ENCODE data around the gene ALOX5.

DNA sequence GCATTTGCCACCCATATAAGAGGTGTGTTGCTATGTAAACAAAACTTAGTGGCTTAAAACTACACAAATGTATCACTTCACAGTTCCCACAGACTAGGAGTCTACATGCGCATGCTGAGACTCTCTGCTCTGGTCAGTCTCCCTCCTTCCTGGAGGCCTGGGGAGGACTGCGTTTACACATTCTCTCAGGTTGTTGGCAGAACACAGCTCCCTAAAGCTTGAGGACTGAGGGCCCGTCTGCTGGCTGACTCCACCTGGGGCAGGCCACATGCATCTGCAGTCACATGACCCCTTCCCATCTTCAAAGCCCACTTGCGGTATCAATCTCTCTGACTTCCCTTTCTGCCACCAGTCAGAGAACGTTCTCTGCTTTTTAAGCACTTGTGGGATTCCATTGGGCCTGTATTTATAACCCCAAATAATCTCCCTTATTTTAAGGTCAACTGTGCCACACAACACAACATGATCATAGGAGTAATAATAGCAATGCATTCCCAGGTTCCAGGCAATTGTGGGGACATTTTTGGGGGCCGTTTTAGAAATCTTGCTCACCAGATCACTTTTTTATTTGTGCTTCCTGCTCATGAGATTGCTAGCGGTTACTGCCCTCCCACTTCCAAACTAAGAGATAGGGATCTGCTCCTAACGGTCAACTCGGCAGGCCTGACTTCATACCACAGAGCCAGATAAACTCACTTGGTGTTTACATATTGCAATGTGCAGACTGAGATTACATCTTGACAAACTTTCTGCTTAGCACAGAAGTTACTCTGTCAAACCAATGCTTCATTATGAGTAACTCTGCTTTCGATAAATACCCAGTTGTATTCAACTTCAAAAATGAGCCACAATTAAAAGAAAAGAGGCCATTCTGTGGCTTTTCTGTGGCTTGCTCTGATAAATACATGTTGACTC, 96.3 kb downstream of the ALOX5 start:
- TF ChIP-seq, protein P1, sequence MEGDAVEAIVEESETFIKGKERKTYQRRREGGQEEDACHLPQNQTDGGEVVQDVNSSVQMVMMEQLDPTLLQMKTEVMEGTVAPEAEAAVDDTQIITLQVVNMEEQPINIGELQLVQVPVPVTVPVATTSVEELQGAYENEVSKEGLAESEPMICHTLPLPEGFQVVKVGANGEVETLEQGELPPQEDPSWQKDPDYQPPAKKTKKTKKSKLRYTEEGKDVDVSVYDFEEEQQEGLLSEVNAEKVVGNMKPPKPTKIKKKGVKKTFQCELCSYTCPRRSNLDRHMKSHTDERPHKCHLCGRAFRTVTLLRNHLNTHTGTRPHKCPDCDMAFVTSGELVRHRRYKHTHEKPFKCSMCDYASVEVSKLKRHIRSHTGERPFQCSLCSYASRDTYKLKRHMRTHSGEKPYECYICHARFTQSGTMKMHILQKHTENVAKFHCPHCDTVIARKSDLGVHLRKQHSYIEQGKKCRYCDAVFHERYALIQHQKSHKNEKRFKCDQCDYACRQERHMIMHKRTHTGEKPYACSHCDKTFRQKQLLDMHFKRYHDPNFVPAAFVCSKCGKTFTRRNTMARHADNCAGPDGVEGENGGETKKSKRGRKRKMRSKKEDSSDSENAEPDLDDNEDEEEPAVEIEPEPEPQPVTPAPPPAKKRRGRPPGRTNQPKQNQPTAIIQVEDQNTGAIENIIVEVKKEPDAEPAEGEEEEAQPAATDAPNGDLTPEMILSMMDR (conservative IDR thresholded peaks at IDR 0.05; ENCODE audit: low read depth, low read length) = no peak
- no peak for TF ChIP-seq EZH2 (IDR thresholded peaks at IDR 0.05; ENCODE audit: borderline replicate concordance, low read depth, low read length, poor library complexity, severe bottlenecking)
